Ectodermal cell (in vitro differentiated cells): ENCODE results near the gene CNBD2.
A peak's percentile ranks its signal among the peaks of the same experiment; 100 is the strongest.
"Not testable (repeated sequence)": the region's sequence is repeated elsewhere in the genome, so short reads cannot be mapped to it uniquely, and the experiment has no call there.

Source experiments
- H3K27ac ChIP-seq: 2 replicates; pipeline ENCODE4 v1.7.0; 2013; ENCODE audit warnings: mild to moderate bottlenecking, low read depth, low read length; ENCODE audit not compliant: insufficient read depth, poor library complexity, severe bottlenecking
- H3K27me3 ChIP-seq: 2 replicates; pipeline ENCODE4 v1.7.0; 2013; ENCODE audit warnings: mild to moderate bottlenecking, low read length; ENCODE audit not compliant: insufficient read depth, control insufficient read depth, poor library complexity, severe bottlenecking
- H3K36me3 ChIP-seq: one replicate; pipeline ENCODE4 v1.7.0; 2013; ENCODE audit warnings: low read length; ENCODE audit not compliant: control insufficient read depth, insufficient read depth
- H3K4me1 ChIP-seq: one replicate; pipeline ENCODE4 v1.7.0; 2013; ENCODE audit warnings: low read length; ENCODE audit not compliant: control insufficient read depth, insufficient read depth
- H3K4me3 ChIP-seq: 2 replicates; pipeline ENCODE4 v1.7.0; 2013; ENCODE audit warnings: low read depth, low read length, control low read depth; ENCODE audit not compliant: insufficient read depth
- H3K9me3 ChIP-seq: 2 replicates; pipeline ENCODE4 v1.7.0; 2013; ENCODE audit warnings: mild to moderate bottlenecking, low read length, moderate library complexity; ENCODE audit not compliant: control insufficient read depth
- WGBS, 2 experiments: methylation state at CpG; one replicate each; pipeline ENCODE4 v1.1.7; 2013; ENCODE audit warnings: missing lambda C conversion rate in 2 of 2; 5-methylcytosine and 5-hydroxymethylcytosine counted together

Gene CNBD2

GRCh38 chr20:35952080-35952479 lies 16.3 kb upstream of the CNBD2 start:
- not testable (repeated sequence) for H3K27me3 ChIP-seq, H3K4me3 ChIP-seq, H3K27ac ChIP-seq, H3K36me3 ChIP-seq, H3K4me1 ChIP-seq, H3K9me3 ChIP-seq
- WGBS, 2 experiments, result 92 to 95% methylated on average over 14 of the region's 14 CpGs

GRCh38 chr20:35952480-35953386 lies 15.7 kb upstream of the CNBD2 start:
- no peaks in the 10 kb centered on the region for H3K36me3 ChIP-seq
- peak overlapping the region; percentile 80 for H3K4me3 ChIP-seq
- H3K27me3 ChIP-seq, result no peaks in the 10 kb centered on the region
- no peaks in the 10 kb centered on the region for H3K4me1 ChIP-seq
- H3K27ac ChIP-seq, result peak overlapping the region; percentile 97
- no peaks in the 10 kb centered on the region for H3K9me3 ChIP-seq
- 77 to 86% methylated on average over 5 to 6 of the region's 6 CpGs for WGBS, 2 experiments

DNA sequence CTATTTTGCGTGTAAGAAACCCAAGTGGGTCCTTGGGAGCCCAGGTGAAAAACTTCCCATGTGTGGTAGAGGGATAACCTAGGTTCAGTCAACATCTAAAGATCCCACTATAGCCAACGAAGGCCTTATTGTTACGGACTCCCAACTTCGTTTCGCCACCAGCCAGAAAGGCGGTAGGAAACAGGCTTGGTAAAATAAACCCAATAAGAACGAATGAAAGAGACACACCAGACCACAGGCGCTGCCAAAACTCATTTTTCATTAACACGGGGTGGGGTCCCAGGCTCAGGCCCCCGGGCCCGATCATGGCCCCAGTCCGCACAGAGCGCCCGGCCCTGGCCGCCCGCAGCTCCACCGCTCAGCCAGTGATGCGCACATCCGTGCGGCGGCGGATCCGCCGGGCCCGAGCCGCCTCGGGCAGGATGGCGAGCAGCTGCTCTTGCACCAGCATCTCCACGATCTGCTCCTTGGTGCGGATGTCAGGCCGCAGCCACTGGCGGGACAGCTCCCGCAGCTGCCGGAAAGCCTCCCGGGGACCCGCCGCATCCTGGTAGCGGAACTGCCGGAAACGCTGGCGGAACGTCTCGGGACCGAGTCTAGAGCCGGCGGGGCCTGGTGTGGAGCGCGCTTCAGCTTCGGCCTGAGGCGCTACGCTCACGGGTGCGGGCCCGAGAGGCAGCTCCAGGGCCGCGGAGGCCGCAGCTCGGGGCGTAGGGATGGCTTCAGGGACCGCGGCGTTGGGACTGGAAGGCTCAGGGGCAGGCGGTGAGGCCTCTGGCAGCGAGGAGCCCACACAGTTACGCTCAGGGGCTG lies 14.8 kb upstream of the CNBD2 start:
- H3K27me3 ChIP-seq, result no peaks in the 10 kb centered on the region
- H3K4me3 ChIP-seq, result peak overlapping the region; percentile 80
- peak overlapping the region; percentile 97 for H3K27ac ChIP-seq
- no peaks in the 10 kb centered on the region for H3K36me3 ChIP-seq
- WGBS, 2 experiments, result 1% methylated on average over 65 of the region's 65 CpGs
- no peaks in the 10 kb centered on the region for H3K9me3 ChIP-seq
- H3K4me1 ChIP-seq, result no peaks in the 10 kb centered on the region

DNA sequence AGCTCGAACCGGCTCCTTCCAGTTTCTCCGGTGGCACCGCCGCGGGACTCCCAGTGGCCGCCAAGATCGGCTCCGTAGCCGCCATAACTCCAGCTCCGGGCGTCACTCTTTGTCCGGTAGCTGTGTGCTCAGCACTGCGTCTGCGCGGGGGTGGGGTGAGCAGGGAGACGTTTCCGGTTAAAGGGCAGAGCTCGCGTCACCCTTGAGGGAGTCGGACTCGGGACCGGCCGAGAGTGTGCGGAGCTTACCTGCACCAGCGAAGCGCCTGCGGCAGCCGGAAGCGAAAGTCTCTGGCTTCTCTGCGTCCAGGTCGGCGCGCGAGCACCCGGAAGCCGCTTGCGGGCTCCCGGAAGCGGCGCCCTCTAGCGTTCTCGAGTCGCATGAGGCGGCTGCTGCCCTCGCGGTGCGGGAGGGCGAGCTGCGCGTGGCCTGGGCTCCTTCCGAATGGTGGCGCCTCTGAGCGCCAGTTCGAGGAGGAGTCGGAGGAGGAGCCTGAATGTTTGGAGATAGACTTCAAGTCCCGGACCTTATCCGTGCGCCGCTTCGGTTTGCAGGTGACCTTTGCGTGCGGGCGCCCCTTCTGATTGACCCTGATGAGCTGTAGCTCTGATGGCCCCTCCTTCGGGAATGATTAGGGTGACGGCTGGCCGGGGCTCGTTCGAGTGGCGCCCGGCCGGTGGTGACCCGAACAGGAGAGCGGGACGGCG lies 14.0 kb upstream of the CNBD2 start, which contains the start of gene SCAND1:
Gene SCAND1, minus strand, starts transcription at position 303 of the 707 bp plus-strand sequence. Its CDS starts 218 bp downstream, at position 85.
- Histone ChIP-seq H3K27ac (peak within 1 kb of the TSS; percentile 97), H3K4me1 (no peaks in the 10 kb centered on the region), H3K27me3 (no peaks in the 10 kb centered on the region), H3K4me3 (peak within 1 kb of the TSS; percentile 80), H3K9me3 (no peaks in the 10 kb centered on the region), H3K36me3 (no peaks in the 10 kb centered on the region)
- WGBS, 2 experiments, result 0% methylated on average over 76 of the region's 76 CpGs

GRCh38 chr20:35954907-35955251 lies 13.5 kb upstream of the CNBD2 start:
- Histone ChIP-seq H3K4me1 (no peaks in the 10 kb centered on the region), H3K9me3 (no peaks in the 10 kb centered on the region), H3K4me3 (peak overlapping the region; percentile 80), H3K36me3 (no peaks in the 10 kb centered on the region), H3K27ac (no peak overlapping the region), H3K27me3 (no peaks in the 10 kb centered on the region)
- 9% methylated on average over 19 of the region's 19 CpGs for WGBS, 2 experiments

DNA sequence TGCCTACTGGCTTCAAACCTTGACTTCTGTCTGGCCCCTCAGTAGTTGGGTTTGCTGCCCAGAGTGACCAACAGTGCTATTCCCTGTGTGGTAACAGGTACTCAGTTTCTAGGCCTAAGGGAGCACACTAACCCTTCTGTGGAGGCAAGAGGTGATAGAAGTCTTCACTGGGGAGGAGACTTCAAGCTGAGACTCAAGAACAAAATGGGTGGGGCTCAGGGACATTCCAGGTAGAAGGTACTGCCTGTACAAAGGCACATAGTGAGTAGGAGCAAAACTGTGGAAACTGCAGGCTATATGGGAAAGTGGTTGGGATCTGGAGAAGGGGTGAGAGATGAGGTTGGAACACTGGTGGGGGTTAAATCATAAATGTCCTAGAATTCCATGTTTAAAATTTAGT lies 11.8 kb upstream of the CNBD2 start:
- no peaks in the 10 kb centered on the region for H3K9me3 ChIP-seq
- no peaks in the 10 kb centered on the region for H3K36me3 ChIP-seq
- no peak overlapping the region for H3K27ac ChIP-seq
- H3K4me1 ChIP-seq, result no peaks in the 10 kb centered on the region
- no peak overlapping the region for H3K4me3 ChIP-seq
- no peaks in the 10 kb centered on the region for H3K27me3 ChIP-seq

DNA sequence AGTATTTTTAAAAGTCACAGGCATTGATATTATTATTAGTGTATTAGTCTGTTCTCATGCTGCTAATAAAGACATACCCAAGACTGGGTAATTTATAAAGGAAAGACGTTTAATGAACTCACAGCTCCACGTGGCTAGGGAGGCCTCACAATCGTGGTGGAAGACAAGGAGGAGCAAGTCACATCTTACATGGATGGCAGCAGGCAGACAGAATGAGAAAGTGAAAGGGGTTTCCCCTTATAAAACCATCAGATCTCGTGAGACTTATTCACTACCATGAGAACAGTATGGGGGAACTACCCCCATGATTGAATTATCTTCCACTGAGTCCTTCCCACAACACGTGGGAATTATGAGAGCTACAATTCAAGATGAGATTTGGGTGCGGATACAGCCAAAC lies 9.1 kb upstream of the CNBD2 start:
- WGBS, 2 experiments, result 83 to 91% methylated on average over 5 to 6 of the region's 6 CpGs
- not testable (repeated sequence) for H3K4me1 ChIP-seq, H3K27me3 ChIP-seq, H3K36me3 ChIP-seq, H3K27ac ChIP-seq, H3K9me3 ChIP-seq, H3K4me3 ChIP-seq

DNA sequence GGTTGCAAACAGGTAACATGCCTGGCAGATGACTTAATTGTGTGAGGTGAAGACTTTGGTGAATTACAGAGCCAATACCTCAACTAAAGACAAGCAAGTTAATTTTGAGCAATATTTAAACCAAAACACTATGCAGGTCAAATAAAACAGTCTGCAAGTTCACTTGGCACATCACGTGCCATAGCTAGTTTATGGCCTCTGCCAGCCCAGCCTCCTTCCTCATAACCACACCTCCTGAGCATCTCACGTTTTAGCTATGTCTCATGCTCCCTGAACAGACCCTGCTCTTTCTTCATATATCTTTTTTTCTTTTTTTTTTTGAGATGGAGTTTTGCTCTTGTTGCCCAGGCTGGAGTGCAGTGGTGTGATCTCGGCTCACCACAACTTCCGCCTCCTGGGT lies 4.5 kb upstream of the CNBD2 start:
- H3K4me3 ChIP-seq, result no peak overlapping the region
- H3K4me1 ChIP-seq, result no peaks in the 10 kb centered on the region
- WGBS, 2 experiments, result 95 to 96% methylated on average over 4 of the region's 4 CpGs

GRCh38 chr20:35968930-35969329 lies 540 bp downstream of the CNBD2 start:
- WGBS, 2 experiments, result 89 to 100% methylated on average over 1 of the region's 1 CpG
- Histone ChIP-seq H3K27ac (no peak overlapping the region), H3K36me3 (no peaks in the 10 kb centered on the region), H3K4me1 (no peaks in the 10 kb centered on the region), H3K4me3 (no peak overlapping the region), H3K9me3 (no peaks in the 10 kb centered on the region), H3K27me3 (no peaks in the 10 kb centered on the region)

More for the DNA sequence above, 4.5 kb upstream of the CNBD2 start:
- Histone ChIP-seq H3K36me3 (no peaks in the 10 kb centered on the region), H3K27ac (no peak overlapping the region), H3K27me3 (no peaks in the 10 kb centered on the region), H3K9me3 (no peaks in the 10 kb centered on the region)

DNA sequence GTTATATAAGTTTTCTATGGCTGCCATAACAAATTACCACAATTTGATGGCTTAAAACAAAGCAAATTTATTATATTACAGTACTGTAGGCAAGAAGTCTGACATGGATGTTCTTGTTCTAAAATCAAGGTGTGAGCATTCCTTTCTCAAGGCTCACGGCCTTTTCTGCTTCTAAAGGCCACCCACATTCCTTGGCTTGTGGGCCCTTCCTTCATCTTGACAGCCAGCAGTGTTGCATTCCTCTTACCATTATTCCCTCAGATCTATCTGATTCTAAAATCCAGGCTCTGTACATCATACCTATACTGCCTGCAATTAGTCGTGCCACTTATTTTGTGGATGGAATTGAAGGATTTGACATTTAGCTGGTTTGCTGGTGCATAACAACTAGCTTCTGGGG lies 3.6 kb downstream of the CNBD2 start:
- H3K27ac ChIP-seq, result no peak overlapping the region
- WGBS, 2 experiments, result 90 to 98% methylated on average over 1 to 2 of the region's 2 CpGs

More for the DNA sequence above, 3.6 kb downstream of the CNBD2 start:
- no peak overlapping the region for H3K4me3 ChIP-seq
- no peaks in the 10 kb centered on the region for H3K4me1 ChIP-seq
- H3K9me3 ChIP-seq, result no peaks in the 10 kb centered on the region
- no peaks in the 10 kb centered on the region for H3K36me3 ChIP-seq
- no peaks in the 10 kb centered on the region for H3K27me3 ChIP-seq
